ENCODE results near the gene KRT27. TPM values are rescaled to one million over a fixed set of nuclear protein-coding genes. Genes with fewer than 3 reads are reported as not detected.

Gene KRT27
- total and polyA plus RNA-seq, 9 of the 15 experiments (the other 6 are each of a cell fraction or from before 2014, with no cell fraction given): 0.10 TPM; not detected in 8

DNA sequence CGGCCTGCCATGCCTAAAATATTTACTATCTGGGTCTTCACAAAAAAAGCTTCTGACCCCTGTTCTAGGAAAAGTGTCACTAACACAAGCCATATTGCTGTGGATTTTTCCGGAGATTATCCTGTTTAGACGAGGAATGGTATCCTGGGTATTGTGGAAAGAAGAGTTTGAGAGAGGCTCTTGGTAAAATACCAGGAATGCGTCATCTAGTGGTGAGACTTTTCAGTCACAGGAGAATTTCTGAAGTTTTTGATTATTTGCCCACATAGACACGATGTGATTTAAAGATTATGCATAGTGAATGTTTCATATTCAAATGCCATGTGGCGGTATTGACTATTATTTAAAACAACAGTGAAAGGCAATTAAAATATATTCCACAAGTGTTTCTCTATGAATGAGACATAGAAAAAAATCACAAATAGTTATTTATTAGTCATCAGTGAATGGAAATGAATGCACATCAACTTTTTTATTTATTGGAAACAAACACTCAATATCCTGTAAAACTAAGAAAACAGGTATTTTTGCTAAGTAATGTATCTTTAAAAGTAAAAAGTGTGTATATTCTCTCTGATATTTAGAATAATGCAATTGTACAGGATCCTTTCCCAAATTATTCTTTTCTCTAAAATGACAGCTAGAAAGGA lies 9.6 kb upstream of the KRT27 start:
- H3K4me2 ChIP-seq (ENCODE audit: insufficient read depth, low read length): no peak overlapping the region
- no peaks in the 10 kb centered on the region for H3K79me2 ChIP-seq (ENCODE audit: control insufficient read depth, insufficient read depth, low read length)
- intact Hi-C loops (cut with micrococcal nuclease): loop anchor here (1.0 to 2.0 kb wide), 2 partner anchors 171 to 177 kb away; no protein-coding TSS in a partner anchor
- ChIA-PET CTCF (ENCODE audit: low intra/inter-chr PET ratio) (interaction anchor here (0.5 to 1.5 kb wide), 7 partner anchors 172 to 433 kb away, joined by 3 to 10 read pairs (median 4); no protein-coding TSS in a partner anchor), POLR2A (no interaction called here)
- no peaks in the 10 kb centered on the region for H3K36me3 ChIP-seq (ENCODE audit: control insufficient read depth, insufficient read depth, low read length)
- WGBS (ENCODE audit: insufficient coverage, low coverage, missing lambda C conversion rate): 22% methylated on average over 6 of the region's 6 CpGs
- no TSS peak for BruUV-seq (replicated peaks)
- ATAC-seq (no peak), DNase-seq (ENCODE audit: extremely low read depth in 1 of 4, low spot score in 3 of 4) (peak in 2 of 4 experiments; percentile 14 to 15), FAIRE-seq (peak; percentile 82)
- peaks cover 21 to 25% of the 10 kb centered on the region in 2 experiments for H3K27me3 ChIP-seq (ENCODE audit: control insufficient read depth in 2 of 2, insufficient read depth in 2 of 2, low read length in 2 of 2)
- H2AFZ ChIP-seq (ENCODE audit: low read depth, low read length): no peak overlapping the region
- no peak overlapping the region for H3K9ac ChIP-seq (ENCODE audit: insufficient read depth in 1 of 2, low read depth in 2 of 2, low read length in 2 of 2)
- peaks cover 3% of the 10 kb centered on the region in 2 experiments; a peak in 1 of 5 replicates for H3K4me1 ChIP-seq (replicated peaks in 1 of 2; ENCODE audit: control insufficient read depth in 2 of 2, insufficient read depth in 2 of 2, low read length in 2 of 2)
- no peak overlapping the region for H3K4me3 ChIP-seq
- no peaks in the 10 kb centered on the region for H4K20me1 ChIP-seq (replicated peaks; ENCODE audit: control insufficient read depth, insufficient read depth, low read length)
- no peaks in the 10 kb centered on the region for H3K9me1 ChIP-seq (ENCODE audit: control insufficient read depth, insufficient read depth, low read length)
- H3K27ac ChIP-seq (ENCODE audit: extremely low read depth, low read depth, low read length): no peak overlapping the region
- in situ Hi-C loops (cut with MboI): loop anchor here (5.0 kb wide), 1 partner anchor 175 kb away; no protein-coding TSS in a partner anchor
- H3K9me3 ChIP-seq (replicated peaks; ENCODE audit: control insufficient read depth, insufficient read depth, low read depth, low read length): no peaks in the 10 kb centered on the region
- TF ChIP-seq ZSCAN29 (IDR thresholded peaks at IDR 0.05) (peak; percentile 94), SP2 (IDR thresholded peaks at IDR 0.05; ENCODE audit: extremely low read depth, low read depth, low read length, poor library complexity, severe bottlenecking) (no peak), TEAD4 (IDR thresholded peaks at IDR 0.05; ENCODE audit: low read length) (0 out of 2 replicates have a peak, but pooled peaks have one; percentile 29), TEAD4 (CRISPR knock-in tag; IDR thresholded peaks at IDR 0.05; ENCODE audit: borderline replicate concordance) (no peak), ZNF75A (CRISPR knock-in tag; IDR thresholded peaks at IDR 0.05) (no peak), REST (IDR thresholded peaks at IDR 0.05; ENCODE audit: borderline replicate concordance) (peak; percentile 59; the same call in 1 of the 2 replicates), REST (CRISPR knock-in tag; IDR thresholded peaks at IDR 0.05; ENCODE audit: low read depth) (no peak), BRD9 (IDR thresholded peaks at IDR 0.05; ENCODE audit: low read depth, partially characterized antibody) (no peak), SMC3 (conservative IDR thresholded peaks at IDR 0.05; ENCODE audit: insufficient read depth, low read depth, low read length) (peak; percentile 55; the same call in 1 of the 2 replicates), CTCF (IDR thresholded peaks at IDR 0.05 in 2 of 3, conservative IDR thresholded peaks at IDR 0.05 in 1 of 3; ENCODE audit: insufficient read depth in 2 of 3, low read depth in 1 of 3, low read length in 3 of 3) (peak; percentile 52 to 73 (median 65))

Measured in K562 (cell line).